Measurements from ENCODE around the gene RAPGEF1.

Gene RAPGEF1

GRCh38 chr9:131706608-131706970 is 33.3 kb downstream of the RAPGEF1 start:
- DNase-seq (ENCODE audit: low read depth in 3 of 3) = no peak

GRCh38 chr9:131704988-131705387 is 34.9 kb downstream of the RAPGEF1 start:
- DNase-seq (ENCODE audit: low read depth in 3 of 3) = no peak

GRCh38 chr9:131704141-131704983 is 35.5 kb downstream of the RAPGEF1 start:
- DNase-seq (ENCODE audit: low read depth in 3 of 3) = no peak

- DNase-seq (ENCODE audit: low read depth in 3 of 3) = no peak
Observed at GRCh38 chr9:131703697-131704096, 36.2 kb downstream of the RAPGEF1 start.

- no peak for DNase-seq (ENCODE audit: low read depth in 3 of 3)
Observed at GRCh38 chr9:131702911-131703310, 37.0 kb downstream of the RAPGEF1 start.

GRCh38 chr9:131701789-131702337 is 38.0 kb downstream of the RAPGEF1 start:
- no peak for DNase-seq (ENCODE audit: low read depth in 3 of 3)

GRCh38 chr9:131701436-131701781 is 38.5 kb downstream of the RAPGEF1 start:
- DNase-seq (ENCODE audit: low read depth in 3 of 3) = no peak

- no peak for DNase-seq (ENCODE audit: low read depth in 3 of 3)
Observed at GRCh38 chr9:131700765-131701435, 39.0 kb downstream of the RAPGEF1 start.

GRCh38 chr9:131700076-131700475 is 39.8 kb downstream of the RAPGEF1 start:
- no peak for DNase-seq (ENCODE audit: low read depth in 3 of 3)

- DNase-seq (ENCODE audit: low read depth in 3 of 3) = no peak
Observed at GRCh38 chr9:131698618-131698985, 41.3 kb downstream of the RAPGEF1 start.

GRCh38 chr9:131697908-131698617 is 41.8 kb downstream of the RAPGEF1 start:
- no peak for DNase-seq (ENCODE audit: low read depth in 3 of 3)

- DNase-seq (ENCODE audit: low read depth in 3 of 3) = no peak
Observed at GRCh38 chr9:131697097-131697496, 42.8 kb downstream of the RAPGEF1 start.

- no peak for DNase-seq (ENCODE audit: low read depth in 3 of 3)
Observed at GRCh38 chr9:131695836-131696460, 43.9 kb downstream of the RAPGEF1 start.

- DNase-seq (ENCODE audit: low read depth in 3 of 3) = no peak
Observed at GRCh38 chr9:131695366-131695765, 44.5 kb downstream of the RAPGEF1 start.

GRCh38 chr9:131693651-131694597 is 46.0 kb downstream of the RAPGEF1 start:
- no peak for DNase-seq (ENCODE audit: low read depth in 3 of 3)

- DNase-seq (ENCODE audit: low read depth in 3 of 3) = no peak
Observed at GRCh38 chr9:131692612-131693562, 47.0 kb downstream of the RAPGEF1 start.

GRCh38 chr9:131691969-131692611 is 47.8 kb downstream of the RAPGEF1 start:
- DNase-seq (ENCODE audit: low read depth in 3 of 3) = no peak

- no peak for DNase-seq (ENCODE audit: low read depth in 3 of 3)
Observed at GRCh38 chr9:131690941-131691573, 48.8 kb downstream of the RAPGEF1 start.

GRCh38 chr9:131690462-131690861 is 49.4 kb downstream of the RAPGEF1 start:
- DNase-seq (ENCODE audit: low read depth in 3 of 3) = no peak

Measured in stimulated activated CD4-positive, alpha-beta T cell treated with anti-CD3 and anti-CD28 coated beads, TNF-alpha, amount 100 ng/mL, for 24 hours (primary cell).